Measurements from ENCODE around the gene DTNBP1. TPM values are rescaled to one million over a fixed set of nuclear protein-coding genes. Genes with fewer than 3 reads are reported as not detected.

The DTNBP1 gene
- total RNA-seq, 2 donors from 2014 or later, result 6.3 to 25.0 TPM

DNA sequence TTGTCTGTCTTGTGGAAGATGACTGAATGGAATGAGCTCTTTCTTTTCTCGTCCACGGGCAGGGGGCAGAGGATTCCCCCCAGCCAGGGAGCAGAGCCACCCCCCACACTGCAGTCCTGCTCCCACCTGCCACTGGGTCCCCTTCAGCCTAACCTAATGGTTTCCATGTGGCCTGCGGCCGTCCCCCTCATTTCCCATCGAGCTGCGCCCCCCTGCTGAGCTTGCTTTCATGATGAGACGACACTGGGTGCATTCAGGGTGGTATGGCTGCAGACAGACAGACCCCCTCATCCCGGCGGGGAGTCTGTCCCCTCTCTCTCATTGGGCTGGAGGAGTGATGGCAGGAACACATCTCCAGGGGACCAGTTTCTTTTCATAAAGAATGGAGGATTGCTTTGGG, 140.8 kb downstream of the DTNBP1 start:
- DNase-seq (ENCODE audit: low spot score), result no peak
- Histone ChIP-seq H3K27ac (peak overlapping the region in 1 of 2 donors; percentile 8), H3K36me3 (peaks cover 50% of the 10 kb centered on the region), H3K27me3 (no peaks in the 10 kb centered on the region), H3K9me3 (no peaks in the 10 kb centered on the region), H3K4me3 (no peak overlapping the region), H3K4me1 (no peaks in the 10 kb centered on the region)
- TF ChIP-seq, protein P1, sequence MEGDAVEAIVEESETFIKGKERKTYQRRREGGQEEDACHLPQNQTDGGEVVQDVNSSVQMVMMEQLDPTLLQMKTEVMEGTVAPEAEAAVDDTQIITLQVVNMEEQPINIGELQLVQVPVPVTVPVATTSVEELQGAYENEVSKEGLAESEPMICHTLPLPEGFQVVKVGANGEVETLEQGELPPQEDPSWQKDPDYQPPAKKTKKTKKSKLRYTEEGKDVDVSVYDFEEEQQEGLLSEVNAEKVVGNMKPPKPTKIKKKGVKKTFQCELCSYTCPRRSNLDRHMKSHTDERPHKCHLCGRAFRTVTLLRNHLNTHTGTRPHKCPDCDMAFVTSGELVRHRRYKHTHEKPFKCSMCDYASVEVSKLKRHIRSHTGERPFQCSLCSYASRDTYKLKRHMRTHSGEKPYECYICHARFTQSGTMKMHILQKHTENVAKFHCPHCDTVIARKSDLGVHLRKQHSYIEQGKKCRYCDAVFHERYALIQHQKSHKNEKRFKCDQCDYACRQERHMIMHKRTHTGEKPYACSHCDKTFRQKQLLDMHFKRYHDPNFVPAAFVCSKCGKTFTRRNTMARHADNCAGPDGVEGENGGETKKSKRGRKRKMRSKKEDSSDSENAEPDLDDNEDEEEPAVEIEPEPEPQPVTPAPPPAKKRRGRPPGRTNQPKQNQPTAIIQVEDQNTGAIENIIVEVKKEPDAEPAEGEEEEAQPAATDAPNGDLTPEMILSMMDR (IDR thresholded peaks at IDR 0.05), result no peak

DNA sequence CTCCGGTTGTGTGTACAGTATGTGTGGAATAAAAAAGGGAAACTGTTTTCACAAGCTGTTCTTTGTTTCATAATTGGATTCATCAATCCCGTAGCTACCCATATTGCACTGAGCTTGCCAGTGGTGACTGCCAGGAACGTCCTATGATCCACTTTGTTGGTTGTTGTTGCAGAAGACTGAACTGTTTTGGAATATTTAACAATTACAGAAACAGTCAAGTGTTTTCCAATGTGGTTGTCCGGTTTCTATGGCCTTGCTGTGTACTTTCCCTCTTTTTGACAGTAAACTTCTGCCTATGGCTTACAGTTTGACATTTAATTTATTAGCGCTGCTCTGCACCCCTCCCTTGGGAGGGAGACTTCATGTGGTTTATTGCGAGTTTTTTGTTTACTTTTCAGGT, 141.2 kb downstream of the DTNBP1 start:
- peaks cover 0 to under 1% of the 10 kb centered on the region in 2 donors for H3K4me1 ChIP-seq
- H3K36me3 ChIP-seq, result peaks cover 54% of the 10 kb centered on the region
- DNase-seq (ENCODE audit: low spot score), result no peak
- peak overlapping the region in 1 of 2 donors; percentile 8 for H3K27ac ChIP-seq
- TF ChIP-seq, protein P1 (IDR thresholded peaks at IDR 0.05), result no peak
- H3K27me3 ChIP-seq, result no peaks in the 10 kb centered on the region
- no peaks in the 10 kb centered on the region for H3K9me3 ChIP-seq
- H3K4me3 ChIP-seq, result no peak overlapping the region

DNA sequence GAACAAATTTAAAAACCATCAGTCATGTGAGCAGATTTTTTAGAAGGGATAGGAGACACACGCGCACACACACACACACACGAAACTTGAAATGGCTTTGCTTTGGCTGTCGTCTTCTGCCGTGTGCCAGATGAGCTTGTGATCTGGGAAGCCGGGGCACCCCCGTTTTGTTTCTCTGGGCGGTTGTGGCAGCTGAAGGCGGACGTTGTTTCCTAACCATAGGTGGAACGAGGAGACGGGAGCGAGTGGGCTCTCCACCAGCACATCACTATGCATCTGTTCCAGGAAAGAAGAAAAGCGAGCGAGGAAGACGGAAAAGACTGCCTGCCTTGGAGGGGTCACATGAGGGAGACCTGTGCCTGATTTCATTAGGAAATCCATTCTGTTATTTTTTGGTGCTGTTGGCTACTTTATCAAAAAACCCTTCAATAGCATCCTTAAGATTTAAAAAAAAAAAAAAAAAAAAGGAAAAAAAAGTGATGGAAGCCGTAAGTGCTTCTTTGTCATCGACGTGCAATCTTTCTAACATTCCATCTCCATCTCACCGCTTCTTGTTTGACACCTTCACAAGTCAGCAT, 142.1 kb downstream of the DTNBP1 start:
- no peak for DNase-seq (ENCODE audit: low spot score)
- Histone ChIP-seq H3K27ac (no peak overlapping the region), H3K9me3 (no peaks in the 10 kb centered on the region), H3K4me3 (no peak overlapping the region), H3K27me3 (no peaks in the 10 kb centered on the region), H3K4me1 (peaks cover 0 to 6% of the 10 kb centered on the region in 2 donors), H3K36me3 (peaks cover 61% of the 10 kb centered on the region)
- TF ChIP-seq, protein P1 (IDR thresholded peaks at IDR 0.05), result no peak

- Histone ChIP-seq H3K27ac (no peak overlapping the region), H3K4me3 (no peak overlapping the region), H3K4me1 (peaks cover 0 to 6% of the 10 kb centered on the region in 2 donors), H3K27me3 (no peaks in the 10 kb centered on the region), H3K36me3 (peaks cover 61% of the 10 kb centered on the region), H3K9me3 (no peaks in the 10 kb centered on the region)
- DNase-seq (ENCODE audit: low spot score), result no peak
- TF ChIP-seq, protein P1 (IDR thresholded peaks at IDR 0.05), result no peak
These were observed 143.1 kb downstream of the DTNBP1 start for GRCh38 chr6:15519681-15520080.

DNA sequence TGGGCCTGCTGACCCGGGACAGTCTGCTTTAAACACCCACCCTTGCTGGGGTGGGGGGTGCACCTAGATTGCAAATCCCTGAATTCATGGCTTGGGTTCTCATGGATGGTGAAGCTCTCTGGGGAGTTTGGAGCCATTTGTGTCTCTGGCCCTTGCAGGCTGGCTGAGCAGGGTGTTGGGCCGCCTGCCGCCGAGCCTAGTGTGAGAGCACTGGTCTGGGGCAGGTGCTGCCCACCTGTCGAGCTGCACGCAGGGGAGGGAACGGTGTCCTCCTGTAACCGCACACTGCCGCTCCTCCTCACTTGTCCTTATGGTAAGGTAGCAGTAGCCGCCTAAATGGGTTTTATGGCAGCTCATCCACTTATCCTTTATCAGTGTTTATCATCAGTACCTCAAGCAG, 143.9 kb downstream of the DTNBP1 start:
- Histone ChIP-seq H3K27me3 (no peaks in the 10 kb centered on the region), H3K4me3 (no peak overlapping the region), H3K4me1 (peaks cover 0 to 6% of the 10 kb centered on the region in 2 donors), H3K9me3 (no peaks in the 10 kb centered on the region), H3K27ac (no peak overlapping the region), H3K36me3 (peaks cover 54% of the 10 kb centered on the region)
- DNase-seq (ENCODE audit: low spot score), result no peak
- TF ChIP-seq, protein P1 (IDR thresholded peaks at IDR 0.05), result no peak

DNA sequence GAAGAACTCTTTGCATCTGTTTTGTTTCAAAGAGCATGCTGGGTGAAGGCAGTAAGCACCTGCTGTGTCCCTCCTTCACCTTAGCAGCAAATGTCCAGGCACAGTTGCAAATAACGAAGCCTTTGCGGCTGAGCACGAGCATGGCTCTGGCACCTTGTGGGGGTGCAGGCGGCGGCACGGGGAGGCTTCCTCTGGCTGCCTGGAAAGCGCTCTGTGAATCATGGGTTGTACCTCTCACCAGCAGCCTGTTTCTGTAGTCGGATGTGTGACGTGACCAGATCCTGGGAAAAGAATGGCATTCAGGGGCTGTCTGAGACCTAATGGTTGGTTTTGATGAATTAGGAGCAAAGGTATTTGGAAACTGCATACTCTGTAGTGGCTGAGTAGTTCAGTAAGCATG, 144.8 kb downstream of the DTNBP1 start:
- Histone ChIP-seq H3K36me3 (peaks cover 54% of the 10 kb centered on the region), H3K9me3 (no peaks in the 10 kb centered on the region), H3K4me3 (no peak overlapping the region), H3K4me1 (peaks cover 0 to 6% of the 10 kb centered on the region in 2 donors), H3K27me3 (no peaks in the 10 kb centered on the region), H3K27ac (no peak overlapping the region)
- TF ChIP-seq, protein P1 (IDR thresholded peaks at IDR 0.05), result no peak
- no peak for DNase-seq (ENCODE audit: low spot score)
